ENCODE results near the gene P2RY14. TPM values are rescaled to one million over a fixed set of nuclear protein-coding genes. Genes with fewer than 3 reads are reported as not detected.

The P2RY14 gene
- total RNA-seq, 2 experiments from 2014 or later = 0.51 to 0.70 TPM

GRCh38 chr3:151281671-151282324 lies 3.5 kb upstream of the P2RY14 start:
- no peak for TF ChIP-seq CTCF (IDR thresholded peaks at IDR 0.05)
- no peak overlapping the region for H3K4me3 Mint-ChIP-seq
- ChIA-PET POLR2A (interaction anchor here (1.2 to 1.9 kb wide), 2 partner anchors 54 to 114 kb away, joined by 3 to 7 read pairs; no protein-coding TSS in a partner anchor), CTCF (interaction anchor here (0.7 to 9.2 kb wide), 25 partner anchors 11 to 198 kb away, joined by 3 to 254 read pairs (median 5); partner anchors contain the start of genes GPR171 and GPR87)
- no peak for DNase-seq
- H3K4me1 Mint-ChIP-seq (ENCODE audit: low read depth) = peaks cover 43% of the 10 kb centered on the region
- H3K27ac Mint-ChIP-seq = no peak overlapping the region
- H3K27me3 Mint-ChIP-seq = no peaks in the 10 kb centered on the region
- no peak for ATAC-seq
- H3K9me3 Mint-ChIP-seq = no peaks in the 10 kb centered on the region
- no peaks in the 10 kb centered on the region for H3K36me3 Mint-ChIP-seq (ENCODE audit: low read depth)
- intact Hi-C loops (cut with micrococcal nuclease) = no loop called here

GRCh38 chr3:151276687-151277042 lies 1.7 kb downstream of the P2RY14 start:
- ChIA-PET CTCF (interaction anchor here (0.6 to 9.2 kb wide), 10 partner anchors 10 to 120 kb away, joined by 3 to 254 read pairs (median 4); no protein-coding TSS in a partner anchor), POLR2A (no interaction called here)
- Mint-ChIP-seq H3K4me3 (peak overlapping the region; percentile 45), H3K4me1 (ENCODE audit: low read depth) (peaks cover 42% of the 10 kb centered on the region), H3K36me3 (ENCODE audit: low read depth) (no peaks in the 10 kb centered on the region), H3K9me3 (no peaks in the 10 kb centered on the region), H3K27ac (peak overlapping the region; percentile 73), H3K27me3 (no peaks in the 10 kb centered on the region)
- intact Hi-C loops (cut with micrococcal nuclease) = no loop called here
- ATAC-seq = peak; percentile 86
- DNase-seq = peak; percentile 64
- no peak for TF ChIP-seq CTCF (IDR thresholded peaks at IDR 0.05)

- Mint-ChIP-seq H3K27me3 (no peaks in the 10 kb centered on the region), H3K4me1 (ENCODE audit: low read depth) (peaks cover 44% of the 10 kb centered on the region), H3K36me3 (ENCODE audit: low read depth) (no peaks in the 10 kb centered on the region), H3K9me3 (no peaks in the 10 kb centered on the region), H3K4me3 (peak overlapping the region; percentile 13), H3K27ac (peak overlapping the region; percentile 73)
- intact Hi-C loops (cut with micrococcal nuclease) = no loop called here
- ATAC-seq = peak; percentile 31
- DNase-seq = no peak
- CTCF ChIA-PET = interaction anchor here (0.6 to 9.2 kb wide), 11 partner anchors 9 to 120 kb away, joined by 3 to 254 read pairs (median 4); no protein-coding TSS in a partner anchor
- POLR2A ChIA-PET = interaction anchor here (1.0 to 1.1 kb wide), 2 partner anchors 69 to 74 kb away, joined by 3 read pairs; partner anchors contain the start of gene GPR171
- TF ChIP-seq CTCF (IDR thresholded peaks at IDR 0.05) = no peak
Observed at GRCh38 chr3:151276038-151276686, 2.2 kb downstream of the P2RY14 start.

GRCh38 chr3:151275091-151275490 lies 3.3 kb downstream of the P2RY14 start:
- Mint-ChIP-seq H3K9me3 (no peaks in the 10 kb centered on the region), H3K4me1 (ENCODE audit: low read depth) (peaks cover 50% of the 10 kb centered on the region), H3K4me3 (no peak overlapping the region), H3K27ac (peak overlapping the region; percentile 2), H3K36me3 (ENCODE audit: low read depth) (no peaks in the 10 kb centered on the region), H3K27me3 (no peaks in the 10 kb centered on the region)
- POLR2A ChIA-PET = interaction anchor here (0.9 to 1.1 kb wide), 4 partner anchors 47 to 77 kb away, joined by 3 read pairs; partner anchors contain the start of gene GPR171
- no peak for DNase-seq
- no peak for ATAC-seq
- CTCF ChIA-PET = interaction anchor here (1.1 to 9.2 kb wide), 6 partner anchors 8 to 105 kb away, joined by 3 to 254 read pairs (median 6); no protein-coding TSS in a partner anchor
- intact Hi-C loops (cut with micrococcal nuclease) = no loop called here
- no peak for TF ChIP-seq CTCF (IDR thresholded peaks at IDR 0.05)

GRCh38 chr3:151269631-151270030 lies 8.7 kb downstream of the P2RY14 start:
- ChIA-PET POLR2A (no interaction called here), CTCF (interaction anchor here (1.0 kb wide), 1 partner anchor 102 kb away, joined by 6 read pairs; no protein-coding TSS in a partner anchor)
- Mint-ChIP-seq H3K27ac (peak overlapping the region; percentile 71), H3K9me3 (peaks cover 4% of the 10 kb centered on the region), H3K4me1 (ENCODE audit: low read depth) (peaks cover 30% of the 10 kb centered on the region), H3K36me3 (ENCODE audit: low read depth) (peaks cover 7% of the 10 kb centered on the region), H3K27me3 (no peaks in the 10 kb centered on the region), H3K4me3 (no peak overlapping the region)
- intact Hi-C loops (cut with micrococcal nuclease) = no loop called here
- DNase-seq (no peak), ATAC-seq (no peak)
- no peak for TF ChIP-seq CTCF (IDR thresholded peaks at IDR 0.05)

All from activated CD8-positive, alpha-beta T cell treated with anti-CD3 and anti-CD28 coated beads for 36 hours (primary cell).